Middle frontal gyrus (tissue), 1 donor: Measurements from ENCODE around the gene TGFB1.
"Not testable (repeated sequence)": the region's sequence is repeated elsewhere in the genome, so short reads cannot be mapped to it uniquely, and the experiment has no call there.

ENCODE experiments used
- DNase-seq: peaks from one replicate; pipeline ENCODE4 v3.0.0-alpha.2; 2015; ENCODE audit warnings: low spot score; ENCODE audit errors: extremely low spot score

The TGFB1 gene

GRCh38 chr19:41371119-41371518 lies 17.4 kb upstream of the TGFB1 start:
- not testable (repeated sequence) for DNase-seq

- no peak for DNase-seq
Measured at GRCh38 chr19:41369769-41370168, 16.0 kb upstream of the TGFB1 start.

GRCh38 chr19:41367848-41368301 lies 14.2 kb upstream of the TGFB1 start:
- no peak for DNase-seq

GRCh38 chr19:41366089-41366488 lies 12.4 kb upstream of the TGFB1 start:
- no peak for DNase-seq

GRCh38 chr19:41364524-41365391 lies 11.0 kb upstream of the TGFB1 start:
- no peak for DNase-seq

GRCh38 chr19:41363753-41364523 lies 10.2 kb upstream of the TGFB1 start, which contains the start of gene B9D2:
TSS of gene B9D2 (minus strand) at chr19:41364149. CDS start at chr19:41363519, 630 bp downstream.
- DNase-seq, result peak; percentile 96

GRCh38 chr19:41363371-41363752 lies 9.6 kb upstream of the TGFB1 start:
- DNase-seq, result no peak

- no peak for DNase-seq
Measured at GRCh38 chr19:41362143-41362847, 8.6 kb upstream of the TGFB1 start.

GRCh38 chr19:41359741-41360140 lies 6.0 kb upstream of the TGFB1 start:
- no peak for DNase-seq

GRCh38 chr19:41357746-41358145 lies 4.0 kb upstream of the TGFB1 start:
- DNase-seq, result no peak

GRCh38 chr19:41356984-41357739 lies 3.4 kb upstream of the TGFB1 start:
- DNase-seq, result no peak

GRCh38 chr19:41355802-41356201 lies 2.1 kb upstream of the TGFB1 start:
- no peak for DNase-seq

GRCh38 chr19:41355035-41355434 lies 1.3 kb upstream of the TGFB1 start:
- DNase-seq, result no peak

GRCh38 chr19:41354343-41354953 lies 726 bp upstream of the TGFB1 start:
- no peak for DNase-seq

- DNase-seq, result no peak
Measured at GRCh38 chr19:41352609-41353465, 885 bp downstream of the TGFB1 start.

- no peak for DNase-seq
Measured at GRCh38 chr19:41352279-41352608, 1.5 kb downstream of the TGFB1 start.

GRCh38 chr19:41351339-41352245 lies 2.1 kb downstream of the TGFB1 start:
- no peak for DNase-seq

- DNase-seq, result no peak
Measured at GRCh38 chr19:41350735-41351338, 2.9 kb downstream of the TGFB1 start.
